ENCODE measurements around the gene UGCG. TPM values are rescaled to one million over a fixed set of nuclear protein-coding genes. Genes with fewer than 3 reads are reported as not detected.

UGCG gene
- total and polyA plus RNA-seq, 3 donors from 2014 or later: 13.3 to 38.6 (median 29.0) TPM

DNA sequence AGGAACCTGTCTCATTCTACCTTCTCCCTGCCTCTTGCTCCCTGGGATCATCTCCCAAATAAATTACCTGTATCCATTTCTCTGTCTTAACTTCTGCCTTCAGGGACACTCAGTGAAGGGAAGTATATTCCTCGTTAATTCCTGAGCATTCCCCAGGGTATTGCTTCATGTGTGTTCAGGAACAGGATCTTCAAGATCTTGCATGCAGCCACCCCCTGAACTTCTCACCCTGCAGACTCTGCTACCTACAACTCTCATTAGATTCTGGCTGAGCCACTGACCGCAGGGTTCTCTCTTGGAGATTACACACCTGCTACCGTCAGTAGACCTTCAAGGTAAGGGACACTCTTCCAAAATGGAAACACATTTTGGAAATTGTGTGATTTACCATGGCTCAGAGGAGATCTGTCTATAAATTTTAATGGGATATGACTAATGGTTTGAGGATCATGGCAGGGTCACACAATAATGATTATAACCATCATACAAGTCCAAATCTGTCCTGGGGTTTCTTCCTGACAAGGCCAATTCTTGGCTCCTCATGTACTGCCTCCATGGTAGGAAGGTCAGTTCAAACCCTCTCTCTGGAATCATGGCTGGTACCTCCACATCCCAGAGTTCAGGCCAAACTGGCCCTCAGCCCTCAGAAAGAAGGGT is 38.9 kb upstream of the UGCG start:
- TF ChIP-seq, protein P1, sequence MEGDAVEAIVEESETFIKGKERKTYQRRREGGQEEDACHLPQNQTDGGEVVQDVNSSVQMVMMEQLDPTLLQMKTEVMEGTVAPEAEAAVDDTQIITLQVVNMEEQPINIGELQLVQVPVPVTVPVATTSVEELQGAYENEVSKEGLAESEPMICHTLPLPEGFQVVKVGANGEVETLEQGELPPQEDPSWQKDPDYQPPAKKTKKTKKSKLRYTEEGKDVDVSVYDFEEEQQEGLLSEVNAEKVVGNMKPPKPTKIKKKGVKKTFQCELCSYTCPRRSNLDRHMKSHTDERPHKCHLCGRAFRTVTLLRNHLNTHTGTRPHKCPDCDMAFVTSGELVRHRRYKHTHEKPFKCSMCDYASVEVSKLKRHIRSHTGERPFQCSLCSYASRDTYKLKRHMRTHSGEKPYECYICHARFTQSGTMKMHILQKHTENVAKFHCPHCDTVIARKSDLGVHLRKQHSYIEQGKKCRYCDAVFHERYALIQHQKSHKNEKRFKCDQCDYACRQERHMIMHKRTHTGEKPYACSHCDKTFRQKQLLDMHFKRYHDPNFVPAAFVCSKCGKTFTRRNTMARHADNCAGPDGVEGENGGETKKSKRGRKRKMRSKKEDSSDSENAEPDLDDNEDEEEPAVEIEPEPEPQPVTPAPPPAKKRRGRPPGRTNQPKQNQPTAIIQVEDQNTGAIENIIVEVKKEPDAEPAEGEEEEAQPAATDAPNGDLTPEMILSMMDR (IDR thresholded peaks at IDR 0.05): no peak
- no peak for TF ChIP-seq POLR2A (IDR thresholded peaks at IDR 0.05)
- DNase-seq: no peak
- H3K36me3 ChIP-seq (ENCODE audit: low read depth, missing control alignments): no peaks in the 10 kb centered on the region
- H3K4me1 ChIP-seq: no peaks in the 10 kb centered on the region
- intact Hi-C loops (cut with DNase I; ENCODE audit: low total_unique reads): no loop called here
- H3K4me3 ChIP-seq: no peak overlapping the region
- no peak overlapping the region for H3K27ac ChIP-seq
- no peaks in the 10 kb centered on the region for H3K27me3 ChIP-seq
- no peaks in the 10 kb centered on the region for H3K9me3 ChIP-seq
- 53 to 71% methylated on average over 3 of the region's 3 CpGs for whole genome bisulfite sequencing, 2 donors

DNA sequence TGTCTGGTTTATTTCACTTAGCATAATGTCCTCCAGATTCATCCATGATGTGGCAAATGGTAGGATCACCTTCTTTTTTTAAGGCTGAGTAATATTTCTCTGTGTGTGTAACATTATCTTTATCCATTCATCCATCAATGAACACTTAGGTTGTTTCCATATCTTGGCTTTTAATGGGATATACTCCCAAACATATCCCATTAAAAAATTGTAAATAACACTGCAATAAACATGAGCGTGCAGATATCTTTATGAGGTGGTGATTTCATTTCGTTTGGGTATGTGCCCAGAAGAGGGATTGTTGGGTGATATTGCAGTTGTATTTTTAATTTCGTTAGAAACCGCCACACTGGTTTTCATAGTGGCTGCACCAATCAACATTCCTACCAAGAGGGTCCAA is 36.2 kb upstream of the UGCG start:
- H3K27me3 ChIP-seq: no peaks in the 10 kb centered on the region
- TF ChIP-seq, protein P1 (IDR thresholded peaks at IDR 0.05): no peak
- TF ChIP-seq POLR2A (IDR thresholded peaks at IDR 0.05): no peak
- no peaks in the 10 kb centered on the region for H3K36me3 ChIP-seq (ENCODE audit: low read depth, missing control alignments)
- no peaks in the 10 kb centered on the region for H3K9me3 ChIP-seq
- no peaks in the 10 kb centered on the region for H3K4me1 ChIP-seq
- intact Hi-C loops (cut with DNase I; ENCODE audit: low total_unique reads): no loop called here
- 90 to 94% methylated on average over 4 of the region's 4 CpGs for WGBS, 2 donors
- H3K4me3 ChIP-seq: no peak overlapping the region
- DNase-seq: no peak
- no peak overlapping the region for H3K27ac ChIP-seq

DNA sequence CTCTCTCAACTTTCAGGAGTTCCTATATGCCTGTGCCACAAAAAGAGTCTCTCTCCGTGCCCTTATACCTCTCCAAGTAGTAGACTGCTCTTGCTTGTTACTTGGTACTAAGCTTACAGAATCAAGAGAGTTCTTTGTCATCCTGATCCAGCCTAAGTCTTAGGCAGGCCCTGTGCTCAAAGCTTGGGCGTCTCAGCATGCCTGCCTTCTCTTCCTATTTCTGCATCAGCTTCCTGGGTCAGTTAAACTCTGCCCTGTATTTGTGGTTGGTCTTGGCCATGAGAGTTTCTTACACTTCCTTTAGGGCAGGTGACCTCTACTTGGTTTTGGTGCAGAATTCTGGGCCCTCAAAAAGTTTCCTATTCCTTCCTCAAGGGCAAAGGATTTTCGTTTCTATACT is 33.0 kb upstream of the UGCG start:
- intact Hi-C loops (cut with DNase I; ENCODE audit: low total_unique reads): no loop called here
- H3K27ac ChIP-seq: no peak overlapping the region
- no peaks in the 10 kb centered on the region for H3K9me3 ChIP-seq
- H3K4me3 ChIP-seq: no peak overlapping the region
- no peaks in the 10 kb centered on the region for H3K4me1 ChIP-seq
- no peaks in the 10 kb centered on the region for H3K27me3 ChIP-seq
- H3K36me3 ChIP-seq (ENCODE audit: low read depth, missing control alignments): no peaks in the 10 kb centered on the region
- DNase-seq: no peak
- no peak for TF ChIP-seq POLR2A (IDR thresholded peaks at IDR 0.05)
- TF ChIP-seq, protein P1 (IDR thresholded peaks at IDR 0.05): no peak
- WGBS, 2 donors: 93 to 97% methylated on average over 3 of the region's 3 CpGs

DNA sequence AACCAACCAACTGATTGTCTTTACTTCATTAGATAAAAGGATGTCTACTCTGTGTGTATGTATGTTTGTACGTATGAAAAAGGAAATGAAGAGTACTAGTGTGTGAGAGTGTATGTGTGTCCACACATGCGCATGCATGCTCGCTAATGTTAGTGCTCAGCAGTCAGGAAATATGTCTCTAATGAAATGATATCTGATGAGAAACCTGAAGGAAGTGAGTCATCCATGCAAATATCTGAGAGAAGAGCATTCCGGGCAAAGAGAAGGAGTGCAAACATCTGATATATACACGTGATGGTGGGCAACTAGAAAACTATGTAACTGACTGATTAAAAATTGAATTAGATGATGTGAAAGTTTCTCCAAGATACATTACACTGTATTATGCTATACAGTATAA is 29.6 kb upstream of the UGCG start:
- Histone ChIP-seq H3K4me3 (no peak overlapping the region), H3K27ac (no peak overlapping the region), H3K27me3 (no peaks in the 10 kb centered on the region), H3K4me1 (peaks cover 4% of the 10 kb centered on the region), H3K9me3 (no peaks in the 10 kb centered on the region), H3K36me3 (ENCODE audit: low read depth, missing control alignments) (no peaks in the 10 kb centered on the region)
- intact Hi-C loops (cut with DNase I; ENCODE audit: low total_unique reads): no loop called here
- no peak for TF ChIP-seq POLR2A (IDR thresholded peaks at IDR 0.05)
- TF ChIP-seq, protein P1 (IDR thresholded peaks at IDR 0.05): no peak
- WGBS, 2 donors: 83 to 94% methylated on average over 5 of the region's 5 CpGs
- no peak for DNase-seq

DNA sequence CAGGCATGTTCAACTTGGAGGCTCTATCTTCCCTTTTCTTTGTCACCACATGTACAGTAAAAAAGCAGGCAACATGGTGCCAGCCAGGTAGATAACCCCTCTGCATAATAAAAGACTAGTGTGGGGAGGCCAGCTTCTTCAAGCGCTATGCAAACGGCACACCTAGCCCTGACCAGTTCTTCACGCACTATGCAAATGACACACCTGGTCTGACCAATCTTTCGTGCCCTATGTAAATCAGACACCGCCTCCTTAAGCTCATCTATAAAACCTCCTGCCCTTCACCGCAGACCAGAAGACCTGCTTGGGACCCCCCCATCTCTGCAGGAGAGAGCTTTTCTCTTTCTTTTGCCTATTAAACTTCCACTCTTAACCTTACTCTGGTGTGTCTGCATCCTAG is 28.1 kb upstream of the UGCG start:
- no peaks in the 10 kb centered on the region for H3K9me3 ChIP-seq
- TF ChIP-seq POLR2A (IDR thresholded peaks at IDR 0.05): no peak
- H3K27me3 ChIP-seq: no peaks in the 10 kb centered on the region
- no peak overlapping the region for H3K27ac ChIP-seq
- intact Hi-C loops (cut with DNase I; ENCODE audit: low total_unique reads): no loop called here
- 63 to 76% methylated on average over 6 of the region's 6 CpGs for WGBS, 2 donors
- DNase-seq: no peak
- no peak overlapping the region for H3K4me3 ChIP-seq
- no peaks in the 10 kb centered on the region for H3K36me3 ChIP-seq (ENCODE audit: low read depth, missing control alignments)
- peaks cover 4% of the 10 kb centered on the region for H3K4me1 ChIP-seq

All from testis (tissue), 3 donors.